Peyer's patch (tissue), 4 donors: ENCODE measurements around the gene COL27A1. TPM values are rescaled to one million over a fixed set of nuclear protein-coding genes. Genes with fewer than 3 reads are reported as not detected.

Experiments
- DNase-seq, 3 donors: peaks; one replicate each; pipeline ENCODE4 v3.0.0-alpha.2; 2017 to 2019
- H3K27ac ChIP-seq, 4 donors: fragments of 200-600 bp; sonication (generic); one replicate each; pipeline ENCODE4 v1.5.1; 2016 to 2019
- H3K27me3 ChIP-seq, 2 donors: fragments of 200-600 bp; sonication (generic); one replicate each; pipeline ENCODE4 v1.5.1; 2019
- H3K36me3 ChIP-seq, 3 donors: fragments of 200-600 bp; sonication (generic); one replicate each; pipeline ENCODE4 v1.5.1; 2016 to 2019
- H3K4me1 ChIP-seq, 4 donors: fragments of 200-600 bp; sonication (generic); one replicate each; pipeline ENCODE4 v1.5.1; 2016 to 2019
- H3K4me3 ChIP-seq, 4 donors: fragments of 200-600 bp; sonication (generic); 1 replicate in 3 of 4; 2 replicates in 1 of 4; pipeline ENCODE4 v1.5.1; 2016 to 2019; ENCODE audit warnings: mild to moderate bottlenecking in 1 of 4
- H3K9me3 ChIP-seq, 4 donors: fragments of 200-600 bp; sonication (generic); one replicate each; pipeline ENCODE4 v1.5.1; 2016 to 2019; ENCODE audit warnings: mild to moderate bottlenecking in 1 of 4
- CTCF ChIP-seq, 6 experiments: fragments of 450-650 bp in 4 of 6; fragments of 200-600 bp in 2 of 6; sonication (generic) in 1 of 6; IDR thresholded peaks; one replicate each; pipeline ENCODE4 v1.5.1; 2017 to 2019; ENCODE audit warnings: antibody characterized with exemption in 6 of 6, mild to moderate bottlenecking in 3 of 6, moderate library complexity in 1 of 6
- POLR2A ChIP-seq, 2 donors: fragments of 450-650 bp; IDR thresholded peaks; one replicate each; pipeline ENCODE4 v1.5.1; 2017; ENCODE audit warnings: antibody characterized with exemption in 2 of 2, mild to moderate bottlenecking in 2 of 2, moderate library complexity in 2 of 2
- total RNA-seq, 4 donors: library from RNA; depleted of rRNA; stranded (reverse); fragments of >200 nt; gene quantifications; one replicate each; pipeline ENCODE4 v1.1.0, GENCODE V29; 2016

Gene COL27A1
- total RNA-seq, 4 donors from 2014 or later: 5.8 to 23.1 (median 7.2) TPM

GRCh38 chr9:114300846-114301797, 145.8 kb downstream of the COL27A1 start:
- TF ChIP-seq POLR2A (IDR thresholded peaks at IDR 0.05) (no peak), CTCF (IDR thresholded peaks at IDR 0.05) (no peak)
- H3K27ac ChIP-seq: no peak overlapping the region
- H3K4me3 ChIP-seq: no peak overlapping the region
- H3K4me1 ChIP-seq: peaks cover 0 to 3% (median 0%) of the 10 kb centered on the region in 4 donors
- no peaks in the 10 kb centered on the region for H3K27me3 ChIP-seq
- H3K36me3 ChIP-seq: no peaks in the 10 kb centered on the region
- DNase-seq: peak in 1 of 3 donors; percentile 29
- no peaks in the 10 kb centered on the region for H3K9me3 ChIP-seq

DNA sequence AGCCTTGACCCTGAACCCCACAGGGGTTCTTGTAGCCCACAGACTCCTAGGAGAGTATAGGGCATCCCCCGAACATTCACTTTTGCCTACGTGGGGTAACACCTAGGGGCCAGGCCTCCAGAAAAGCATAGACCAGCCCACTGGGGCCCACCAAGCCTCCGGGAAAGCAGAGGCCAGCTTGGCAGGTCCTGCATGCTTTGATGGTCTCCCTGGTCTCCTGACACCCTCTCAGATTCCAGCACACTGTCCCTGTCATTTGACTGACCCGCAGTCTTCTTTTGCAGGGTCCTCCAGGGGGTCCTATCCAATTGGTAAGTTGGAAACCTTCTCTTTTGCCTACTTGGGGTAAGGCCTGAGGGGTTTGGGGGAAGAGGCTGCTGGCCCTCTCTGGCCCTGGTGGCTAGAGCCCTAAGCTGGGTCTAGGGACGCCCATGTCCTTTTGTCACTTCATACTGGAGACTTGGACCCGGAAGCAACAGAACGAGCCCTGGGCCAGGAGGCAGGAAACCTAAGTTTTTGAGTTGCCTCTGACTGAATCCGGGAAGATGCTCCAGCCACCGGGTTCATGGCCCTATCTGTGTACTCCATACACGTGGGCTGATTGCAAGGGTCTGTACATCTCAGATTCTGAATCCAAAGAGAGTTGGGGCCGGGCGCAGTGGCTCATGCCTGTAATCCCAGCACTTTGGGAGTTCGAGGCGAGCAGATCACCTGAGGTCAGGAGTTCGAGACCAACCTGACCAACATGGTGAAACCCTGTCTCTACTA, 146.6 kb downstream of the COL27A1 start:
- no peak overlapping the region for H3K4me3 ChIP-seq
- H3K36me3 ChIP-seq: no peaks in the 10 kb centered on the region
- no peaks in the 10 kb centered on the region for H3K9me3 ChIP-seq
- DNase-seq: peak in 1 of 3 donors; percentile 23
- TF ChIP-seq POLR2A (IDR thresholded peaks at IDR 0.05) (no peak), CTCF (IDR thresholded peaks at IDR 0.05) (no peak)
- no peak overlapping the region for H3K27ac ChIP-seq
- no peaks in the 10 kb centered on the region for H3K27me3 ChIP-seq
- peaks cover 0 to 3% (median 0%) of the 10 kb centered on the region in 4 donors for H3K4me1 ChIP-seq

- Histone ChIP-seq H3K9me3 (no peaks in the 10 kb centered on the region), H3K27ac (no peak overlapping the region), H3K36me3 (no peaks in the 10 kb centered on the region), H3K4me1 (peaks cover 0 to 3% (median 0%) of the 10 kb centered on the region in 4 donors), H3K4me3 (no peak overlapping the region), H3K27me3 (no peaks in the 10 kb centered on the region)
- TF ChIP-seq POLR2A (IDR thresholded peaks at IDR 0.05) (no peak), CTCF (IDR thresholded peaks at IDR 0.05) (no peak)
- peak in 1 of 3 donors; percentile 21 for DNase-seq
These were observed 147.4 kb downstream of the COL27A1 start for GRCh38 chr9:114302727-114303126.

- Histone ChIP-seq H3K27ac (no peak overlapping the region), H3K27me3 (no peaks in the 10 kb centered on the region), H3K9me3 (no peaks in the 10 kb centered on the region), H3K4me1 (peaks cover 0 to 3% (median 0%) of the 10 kb centered on the region in 4 donors), H3K36me3 (no peaks in the 10 kb centered on the region), H3K4me3 (no peak overlapping the region)
- TF ChIP-seq POLR2A (IDR thresholded peaks at IDR 0.05): no peak
- no peak for TF ChIP-seq CTCF (IDR thresholded peaks at IDR 0.05)
- peak in 1 of 3 donors; percentile 14 for DNase-seq
These were observed 148.2 kb downstream of the COL27A1 start for GRCh38 chr9:114303571-114303970.

DNA sequence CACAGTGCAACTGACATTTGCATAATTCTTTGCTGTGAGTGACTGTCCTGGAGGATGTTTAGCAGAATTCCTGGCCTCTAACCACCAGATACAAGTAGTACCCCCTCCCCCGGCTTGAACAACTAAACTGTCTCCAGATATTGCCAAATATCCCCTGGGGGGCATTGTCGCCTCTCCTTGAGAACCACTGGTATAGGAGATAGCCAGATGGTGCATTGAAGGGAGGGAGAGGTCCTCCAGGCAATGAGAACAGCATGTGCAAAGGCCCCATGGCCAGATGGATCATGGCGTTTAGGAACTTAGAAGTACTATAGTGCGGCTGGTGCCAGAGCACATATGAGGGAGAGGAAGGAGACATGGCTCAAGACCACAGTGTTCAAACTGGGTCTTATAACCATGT, 148.6 kb downstream of the COL27A1 start:
- Histone ChIP-seq H3K9me3 (no peaks in the 10 kb centered on the region), H3K4me1 (peaks cover 0 to 3% (median 0%) of the 10 kb centered on the region in 4 donors), H3K27ac (no peak overlapping the region), H3K27me3 (no peaks in the 10 kb centered on the region), H3K36me3 (no peaks in the 10 kb centered on the region), H3K4me3 (no peak overlapping the region)
- peak in 1 of 3 donors; percentile 29 for DNase-seq
- TF ChIP-seq POLR2A (IDR thresholded peaks at IDR 0.05) (no peak), CTCF (IDR thresholded peaks at IDR 0.05) (no peak)
